Epithelial cell of esophagus (primary cell): Measurements from ENCODE around the gene NTN3.
A peak's percentile ranks its signal among the peaks of the same experiment; 100 is the strongest.

Source experiments
- DNase-seq: peaks from one replicate; pipeline ENCODE4 v3.0.0; 2010; ENCODE audit warnings: low read depth
- H3K4me3 ChIP-seq: 2 replicates; pipeline ENCODE4 v1.5.1; 2011; ENCODE audit warnings: mild to moderate bottlenecking, low read length, control low read depth
- TF ChIP-seq, protein P1 (sequence below): IDR thresholded peaks from 2 replicates; pipeline ENCODE4 v1.5.1; 2011; ENCODE audit warnings: low read depth, mild to moderate bottlenecking, low read length, control low read depth, inconsistent platforms; ENCODE audit not compliant: insufficient read depth; ENCODE audit errors: missing control alignments

Gene NTN3

DNA sequence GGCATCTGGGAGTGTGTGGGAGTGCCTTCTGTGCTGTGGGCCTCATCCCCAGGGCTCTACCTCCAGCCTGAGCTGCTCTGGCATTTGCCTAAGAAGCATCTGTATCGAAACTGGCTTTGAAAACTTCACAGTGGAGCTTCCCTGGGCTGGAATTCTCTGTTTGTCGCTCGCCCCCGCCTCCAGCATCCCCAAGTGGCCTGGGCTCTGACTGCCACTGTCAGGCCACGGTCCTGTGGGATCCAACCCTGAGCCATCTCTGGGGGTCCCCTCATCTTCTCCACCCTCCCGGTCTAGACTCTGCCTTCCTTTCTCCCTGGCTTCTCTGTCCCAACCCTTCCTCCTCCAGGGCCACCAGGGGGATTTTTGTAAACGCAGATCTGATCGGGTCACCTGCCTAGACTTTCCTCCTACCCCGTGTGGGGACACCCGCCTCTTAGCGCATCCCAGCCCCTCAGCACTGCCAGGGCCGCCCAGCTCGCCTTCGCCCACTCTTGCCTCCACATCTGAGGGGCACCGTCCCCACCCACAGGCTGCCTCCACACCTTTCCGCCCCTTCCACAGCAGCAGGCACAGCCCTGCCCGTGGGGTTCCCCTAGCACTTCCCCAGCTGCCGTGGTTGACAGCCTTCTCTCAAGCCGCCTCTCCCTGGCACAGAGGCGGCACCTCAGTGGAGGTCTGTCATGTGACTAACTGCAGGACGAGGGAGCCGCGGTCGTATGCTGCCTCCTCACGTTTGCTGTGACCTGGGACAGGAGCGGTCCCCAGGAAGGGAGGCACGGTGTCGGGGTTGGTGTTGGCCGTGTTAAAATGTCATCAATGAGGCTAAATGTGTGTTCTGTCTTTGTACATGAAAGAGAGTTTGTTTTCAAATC, 15.8 kb downstream of the NTN3 start:
- TF ChIP-seq, protein P1, sequence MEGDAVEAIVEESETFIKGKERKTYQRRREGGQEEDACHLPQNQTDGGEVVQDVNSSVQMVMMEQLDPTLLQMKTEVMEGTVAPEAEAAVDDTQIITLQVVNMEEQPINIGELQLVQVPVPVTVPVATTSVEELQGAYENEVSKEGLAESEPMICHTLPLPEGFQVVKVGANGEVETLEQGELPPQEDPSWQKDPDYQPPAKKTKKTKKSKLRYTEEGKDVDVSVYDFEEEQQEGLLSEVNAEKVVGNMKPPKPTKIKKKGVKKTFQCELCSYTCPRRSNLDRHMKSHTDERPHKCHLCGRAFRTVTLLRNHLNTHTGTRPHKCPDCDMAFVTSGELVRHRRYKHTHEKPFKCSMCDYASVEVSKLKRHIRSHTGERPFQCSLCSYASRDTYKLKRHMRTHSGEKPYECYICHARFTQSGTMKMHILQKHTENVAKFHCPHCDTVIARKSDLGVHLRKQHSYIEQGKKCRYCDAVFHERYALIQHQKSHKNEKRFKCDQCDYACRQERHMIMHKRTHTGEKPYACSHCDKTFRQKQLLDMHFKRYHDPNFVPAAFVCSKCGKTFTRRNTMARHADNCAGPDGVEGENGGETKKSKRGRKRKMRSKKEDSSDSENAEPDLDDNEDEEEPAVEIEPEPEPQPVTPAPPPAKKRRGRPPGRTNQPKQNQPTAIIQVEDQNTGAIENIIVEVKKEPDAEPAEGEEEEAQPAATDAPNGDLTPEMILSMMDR = peak; percentile 40
- no peak overlapping the region for H3K4me3 ChIP-seq
- DNase-seq = peak; percentile 47

DNA sequence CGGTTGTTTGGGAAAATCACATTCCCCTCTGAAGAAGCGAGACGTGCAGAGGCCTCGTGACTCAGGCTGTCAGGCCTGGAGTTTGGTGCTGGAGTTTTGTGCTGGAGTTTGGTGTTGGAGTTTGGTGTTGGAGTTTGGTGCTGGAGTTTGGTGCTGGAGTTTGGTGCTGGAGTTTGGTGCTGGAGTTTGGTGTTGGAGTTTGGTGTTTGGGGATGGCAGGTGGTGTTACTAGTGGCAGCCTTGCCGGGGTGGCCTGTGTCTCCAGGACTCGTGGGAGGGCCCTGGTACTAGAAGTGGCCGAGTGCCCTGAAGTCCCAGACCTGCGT, 16.4 kb downstream of the NTN3 start:
- H3K4me3 ChIP-seq = no peak overlapping the region
- DNase-seq = no peak
- TF ChIP-seq, protein P1 = no peak

DNA sequence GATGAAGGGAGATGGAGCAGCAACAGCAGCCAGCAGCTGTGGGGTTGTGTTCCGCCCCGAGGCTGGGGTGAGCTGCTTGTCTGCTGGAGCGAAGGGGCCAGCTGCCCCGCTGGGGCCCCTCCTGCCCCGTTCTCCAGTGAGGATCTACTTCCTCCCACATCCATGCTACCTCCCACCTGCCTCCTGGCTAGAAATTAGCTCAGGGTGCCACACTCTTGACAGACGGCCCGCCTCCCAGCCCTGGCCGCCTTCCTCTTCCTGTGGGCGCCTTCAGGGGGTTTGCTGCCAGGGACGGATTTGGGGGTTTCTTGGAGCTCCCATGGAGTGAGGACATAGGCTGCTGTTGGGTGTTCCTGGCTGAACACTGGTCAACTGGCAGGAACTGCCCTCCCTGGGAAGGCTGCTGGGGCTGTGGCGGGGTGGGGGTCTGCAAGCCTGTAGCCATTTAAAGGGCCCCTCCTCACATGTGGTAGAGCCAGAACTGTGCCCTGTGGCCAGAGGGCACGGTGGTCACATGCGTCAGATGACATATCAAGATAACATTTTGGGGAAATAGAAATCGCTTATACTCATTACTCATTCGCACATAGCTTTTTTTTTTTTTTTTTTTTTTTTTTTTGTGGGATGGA, 16.9 kb downstream of the NTN3 start:
- TF ChIP-seq, protein P1 = no peak
- no peak overlapping the region for H3K4me3 ChIP-seq
- DNase-seq = no peak

DNA sequence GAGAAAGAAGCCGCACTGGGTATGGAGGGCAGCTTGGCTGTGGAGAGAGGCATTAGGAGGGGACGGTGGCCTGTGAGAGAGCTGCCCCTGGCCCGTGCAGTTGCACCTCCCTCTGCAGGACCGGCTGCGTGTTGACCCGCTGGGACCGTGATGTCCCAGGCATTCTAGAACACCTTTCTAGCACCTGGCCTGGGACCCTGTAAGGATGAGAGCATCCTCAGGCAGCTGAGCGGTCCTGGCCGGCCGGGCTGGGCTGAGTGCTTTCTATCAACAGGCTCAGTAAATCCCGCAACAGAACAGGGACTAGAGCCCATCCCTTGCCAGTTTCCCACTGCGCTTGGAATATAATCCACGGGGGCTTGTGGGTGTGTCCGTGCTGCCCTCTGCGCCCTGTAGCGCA, 18.5 kb downstream of the NTN3 start:
- no peak for DNase-seq
- TF ChIP-seq, protein P1 = no peak
- no peak overlapping the region for H3K4me3 ChIP-seq

DNA sequence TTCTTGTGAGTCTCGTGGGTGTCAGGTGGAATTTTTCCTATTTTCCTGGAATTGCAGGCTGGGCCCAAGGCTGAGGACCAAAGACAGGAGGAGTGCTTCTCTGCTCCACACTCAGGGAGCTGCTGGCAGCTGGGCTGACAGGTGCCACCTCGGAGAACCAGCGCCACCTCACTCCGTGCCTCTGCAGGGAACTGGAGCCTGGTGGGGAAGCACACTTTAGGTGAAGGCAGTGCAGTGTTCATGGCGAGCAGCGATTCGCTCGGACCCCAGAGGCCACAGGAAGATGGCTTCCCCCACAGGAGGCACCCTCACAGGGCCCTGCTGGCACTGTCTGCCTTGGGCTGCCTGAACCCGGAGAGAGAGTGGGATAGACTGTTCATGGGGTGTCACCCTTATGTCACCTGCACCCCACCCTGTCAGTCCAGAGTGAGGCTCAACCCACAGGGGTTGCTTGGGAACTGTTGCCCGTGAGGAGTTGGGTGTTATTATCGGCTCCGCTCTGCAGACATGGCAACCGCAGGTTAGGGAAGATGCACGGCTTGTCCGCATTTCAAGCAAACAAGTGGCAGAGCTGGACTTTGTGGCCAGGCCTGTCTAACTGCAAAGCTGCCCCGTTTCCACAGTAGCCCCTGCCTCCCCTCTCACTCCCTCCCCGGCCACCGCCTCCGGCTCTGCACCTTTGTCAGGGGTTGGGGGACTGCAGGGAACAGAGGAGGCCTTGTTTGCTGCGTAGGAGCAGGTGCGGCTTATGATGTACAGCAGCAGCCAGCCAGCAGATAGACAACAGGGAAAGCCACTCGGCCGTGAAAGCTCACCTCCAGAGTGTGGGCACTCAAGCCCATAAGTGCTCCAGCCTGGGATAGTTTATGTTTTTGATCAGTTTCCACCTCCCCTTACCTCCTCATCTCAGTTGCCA, 19.4 kb downstream of the NTN3 start:
- H3K4me3 ChIP-seq = no peak overlapping the region

DNA sequence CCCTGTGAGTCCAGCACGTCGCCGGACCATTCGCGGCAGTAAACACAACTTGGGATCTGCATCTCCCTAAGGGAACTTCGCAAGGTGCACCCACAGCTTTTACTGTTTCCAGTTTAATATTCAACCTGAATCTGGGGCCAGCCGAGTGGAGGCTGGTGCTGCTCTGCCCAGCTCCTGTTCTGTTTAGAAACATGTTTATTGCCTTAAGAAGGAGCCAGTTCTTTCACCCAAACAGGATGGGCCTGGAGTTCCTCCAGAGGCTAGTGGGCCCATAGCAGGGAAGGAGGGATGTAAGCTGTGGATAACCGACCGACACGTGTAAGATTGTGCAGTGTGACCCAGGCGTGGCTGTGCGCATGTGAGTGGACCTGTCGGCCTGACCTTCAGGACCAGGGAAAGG, 21.2 kb downstream of the NTN3 start:
- no peak overlapping the region for H3K4me3 ChIP-seq
- no peak for DNase-seq
- TF ChIP-seq, protein P1 = no peak

More for the DNA sequence above, 19.4 kb downstream of the NTN3 start:
- DNase-seq = no peak
- TF ChIP-seq, protein P1 = no peak
